HepG2 (cell line): ENCODE results near the gene CTSW. TPM values are rescaled to one million over a fixed set of nuclear protein-coding genes. Genes with fewer than 3 reads are reported as not detected.

Experiments
- ATF7 ChIP-seq, 2 experiments: fragments of 450-650 bp in 1 of 2; sonication (generic) in 1 of 2; formaldehyde crosslinking in 1 of 2; IDR thresholded peaks; 2 replicates each; pipeline versions ENCODE4 v1.4.0 to v1.6.1; 2016 to 2020; ENCODE audit warnings: antibody characterized with exemption in 1 of 2, mild to moderate bottlenecking in 1 of 2, missing genetic modification reagents in 1 of 2
- CENPT ChIP-seq: sonication (generic); formaldehyde crosslinking; IDR thresholded peaks from 2 replicates; pipeline ENCODE4 v1.8.0; 2022; ENCODE audit warnings: low read depth, mild to moderate bottlenecking, moderate library complexity, missing genetic modification reagents
- CTCF ChIP-seq: sonication (generic); formaldehyde crosslinking; IDR thresholded peaks from 2 replicates; pipeline ENCODE4 v1.5.0; 2020; ENCODE audit warnings: mild to moderate bottlenecking, missing genetic modification reagents, moderate library complexity
- EP300 ChIP-seq, 3 experiments: sonication (generic) in 1 of 3; formaldehyde crosslinking in 1 of 3; IDR thresholded peaks; 2 replicates each; pipeline versions ENCODE4 v1.5.1 to v1.6.1; 2011 to 2020; ENCODE audit warnings: low read depth in 2 of 3, low read length in 2 of 3, borderline replicate concordance in 1 of 3, improper control_type of control experiment in 1 of 3, mild to moderate bottlenecking in 1 of 3, missing genetic modification reagents in 1 of 3, moderate library complexity in 1 of 3
- HNF4G ChIP-seq, 2 experiments: sonication (generic) in 1 of 2; formaldehyde crosslinking in 1 of 2; IDR thresholded peaks; 2 replicates each; pipeline versions ENCODE4 v1.4.0 to v1.6.1; 2011 to 2020; ENCODE audit warnings: borderline replicate concordance in 2 of 2, low read depth in 2 of 2, mild to moderate bottlenecking in 2 of 2, low read length in 1 of 2, missing genetic modification reagents in 1 of 2, moderate library complexity in 1 of 2
- KAT7 ChIP-seq: IDR thresholded peaks from 2 replicates; pipeline ENCODE4 v1.6.1; 2018; ENCODE audit warnings: borderline replicate concordance, missing compliant biosample characterization
- LCORL ChIP-seq, 2 experiments: fragments of 450-650 bp in 1 of 2; sonication (generic) in 1 of 2; formaldehyde crosslinking in 1 of 2; IDR thresholded peaks; 2 replicates each; pipeline versions ENCODE4 v1.5.0 to v1.6.1; 2017 to 2020; ENCODE audit warnings: antibody characterized with exemption in 1 of 2, missing genetic modification reagents in 1 of 2
- NONO ChIP-seq, 2 experiments: fragments of 450-650 bp in 1 of 2; sonication (generic) in 1 of 2; formaldehyde crosslinking in 1 of 2; IDR thresholded peaks in 1 of 2; conservative IDR thresholded peaks in 1 of 2; 2 replicates each; pipeline versions ENCODE4 v1.6.1 to v1.8.0; 2017 to 2022; ENCODE audit warnings: mild to moderate bottlenecking in 1 of 2, missing genetic modification reagents in 1 of 2, moderate library complexity in 1 of 2
- PPARG ChIP-seq: conservative IDR thresholded peaks from 2 replicates; pipeline ENCODE4 v1.6.1; 2016; ENCODE audit warnings: missing biosample characterization, missing genetic modification reagents
- RBAK ChIP-seq: sonication (generic); formaldehyde crosslinking; IDR thresholded peaks from 2 replicates; pipeline ENCODE4 v1.5.1; 2020; ENCODE audit warnings: mild to moderate bottlenecking, missing genetic modification reagents
- SNRNP70 ChIP-seq: fragments of 200-400 bp; formaldehyde crosslinking; IDR thresholded peaks from 2 replicates; pipeline ENCODE4 v1.6.1; 2017; ENCODE audit warnings: mild to moderate bottlenecking, low read depth, low read length, moderate library complexity
- TBL1XR1 ChIP-seq: fragments of 150-350 bp; IDR thresholded peaks from 2 replicates; pipeline ENCODE4 v1.6.1; 2014; ENCODE audit warnings: borderline replicate concordance, low read length; ENCODE audit not compliant: partially characterized antibody
- ZBTB37 ChIP-seq: sonication (generic); formaldehyde crosslinking; IDR thresholded peaks from 2 replicates; pipeline ENCODE4 v1.4.0; 2020; ENCODE audit warnings: mild to moderate bottlenecking, missing genetic modification reagents
- ZBTB7B ChIP-seq: sonication (generic); formaldehyde crosslinking; IDR thresholded peaks from 2 replicates; pipeline ENCODE4 v1.4.0; 2020; ENCODE audit warnings: missing genetic modification reagents
- ZFP90 ChIP-seq: sonication (generic); formaldehyde crosslinking; IDR thresholded peaks from 2 replicates; pipeline ENCODE4 v1.8.0; 2022; ENCODE audit warnings: missing genetic modification reagents, mild to moderate bottlenecking, inconsistent platforms, borderline replicate concordance
- ZGPAT ChIP-seq: IDR thresholded peaks from 2 replicates; pipeline ENCODE4 v1.6.1; 2016; ENCODE audit warnings: mild to moderate bottlenecking
- ZNF138 ChIP-seq: sonication (generic); formaldehyde crosslinking; IDR thresholded peaks from 2 replicates; pipeline ENCODE4 v1.5.0; 2020; ENCODE audit warnings: mild to moderate bottlenecking, low read depth, missing genetic modification reagents
- ZNF180 ChIP-seq: sonication (generic); formaldehyde crosslinking; IDR thresholded peaks from 2 replicates; pipeline ENCODE4 v1.4.0; 2020; ENCODE audit warnings: low read depth, missing genetic modification reagents, borderline replicate concordance
- ZNF263 ChIP-seq: sonication (generic); formaldehyde crosslinking; IDR thresholded peaks from 2 replicates; pipeline ENCODE4 v1.4.0; 2020; ENCODE audit warnings: missing genetic modification reagents
- ZNF264 ChIP-seq: sonication (generic); formaldehyde crosslinking; IDR thresholded peaks from 2 replicates; pipeline ENCODE4 v1.4.0; 2020; ENCODE audit warnings: missing genetic modification reagents
- ZNF501 ChIP-seq: sonication (generic); formaldehyde crosslinking; IDR thresholded peaks from 2 replicates; pipeline ENCODE4 v1.5.1; 2020; ENCODE audit warnings: mild to moderate bottlenecking, moderate library complexity, missing genetic modification reagents
- ZNF691 ChIP-seq: sonication (generic); formaldehyde crosslinking; IDR thresholded peaks from 2 replicates; pipeline ENCODE4 v1.4.0; 2020; ENCODE audit warnings: missing genetic modification reagents, low read depth, mild to moderate bottlenecking, borderline replicate concordance
- ZSCAN29 ChIP-seq: sonication (generic); formaldehyde crosslinking; conservative IDR thresholded peaks from 2 replicates; pipeline ENCODE4 v1.4.0; 2020; ENCODE audit warnings: mild to moderate bottlenecking, missing genetic modification reagents
- polyA plus RNA-seq, 8 experiments: library from polyadenylated mRNA; depleted of rRNA in 3 of 8; stranded (reverse) in 7 of 8; unstranded in 1 of 8; fragments of >200 nt; fragmentation: Illumina TruSeq in 4 of 8; extraction: Trizol in 4 of 8; gene quantifications; 2 replicates each; pipeline versions ENCODE4 v1.2.1 to v1.2.3, GENCODE V29; 2011 to 2016; ENCODE audit warnings: low read depth in 4 of 8, missing spikeins in 1 of 8, mixed read lengths in 1 of 8; ENCODE audit not compliant: insufficient read depth in 1 of 8
- total RNA-seq, 5 experiments: library from RNA; depleted of rRNA; stranded (reverse); fragments of >200 nt; fragmentation: Illumina TruSeq; extraction: Trizol; gene quantifications; 2 replicates each; pipeline ENCODE4 v1.2.3, GENCODE V29; 2016; ENCODE audit warnings: low read depth in 1 of 5

CTSW gene
- total and polyA plus RNA-seq, 2 of the 13 experiments (the other 11 are each of a cell fraction or from before 2014, with no cell fraction given) = 0.09 TPM; not detected in 1

- TF ChIP-seq SNRNP70 = no peak
- TF ChIP-seq ZNF180 (CRISPR knock-in tag) = no peak
- TF ChIP-seq CTCF (CRISPR knock-in tag) = no peak
- TF ChIP-seq ZBTB7B = peak; percentile 51; the same call in 1 of the 2 replicates
- no peak for TF ChIP-seq NONO (IDR thresholded peaks at IDR 0.05)
- 0 out of 2 replicates have a peak, but pooled peaks have one; percentile 47 for TF ChIP-seq NONO (CRISPR knock-in tag; conservative IDR thresholded peaks at IDR 0.05)
- 0 out of 2 replicates have a peak, but pooled peaks have one; percentile 28 for TF ChIP-seq ZFP90 (CRISPR knock-in tag)
- 0 out of 2 replicates have a peak, but pooled peaks have one; percentile 32 for TF ChIP-seq ZNF691
- 0 out of 2 replicates have a peak, but pooled peaks have one; percentile 23 for TF ChIP-seq ZNF264 (CRISPR knock-in tag)
- no peak for TF ChIP-seq LCORL (IDR thresholded peaks at IDR 0.05)
- no peak for TF ChIP-seq LCORL (CRISPR knock-in tag; IDR thresholded peaks at IDR 0.05)
- TF ChIP-seq ZNF263 (CRISPR knock-in tag) = no peak
- no peak for TF ChIP-seq ATF7 (IDR thresholded peaks at IDR 0.05)
- no peak for TF ChIP-seq ATF7 (CRISPR knock-in tag; IDR thresholded peaks at IDR 0.05)
- no peak for TF ChIP-seq ZGPAT (CRISPR knock-in tag)
- peak; percentile 62; the same call in 1 of the 2 replicates for TF ChIP-seq PPARG (CRISPR knock-in tag)
- no peak for TF ChIP-seq RBAK (CRISPR knock-in tag)
- peak; percentile 53; the same call in 1 of the 2 replicates for TF ChIP-seq HNF4G (IDR thresholded peaks at IDR 0.05; ENCODE audit: borderline replicate concordance, low read depth, low read length)
- no peak for TF ChIP-seq HNF4G (CRISPR knock-in tag; IDR thresholded peaks at IDR 0.05; ENCODE audit: borderline replicate concordance, low read depth)
- TF ChIP-seq ZNF501 (CRISPR knock-in tag) = 0 out of 2 replicates have a peak, but pooled peaks have one; percentile 30
- no peak for TF ChIP-seq ZSCAN29 (CRISPR knock-in tag)
- peak in 1 of 2 experiments; percentile 12; a peak in 1 of 4 replicates for TF ChIP-seq EP300 (IDR thresholded peaks at IDR 0.05; ENCODE audit: low read depth in 2 of 2, low read length in 2 of 2)
- TF ChIP-seq EP300 (CRISPR knock-in tag; IDR thresholded peaks at IDR 0.05; ENCODE audit: borderline replicate concordance) = no peak
- peak; percentile 99 for TF ChIP-seq TBL1XR1
- TF ChIP-seq ZNF138 (CRISPR knock-in tag) = no peak
- TF ChIP-seq KAT7 (CRISPR knock-in tag) = no peak
- TF ChIP-seq CENPT (CRISPR knock-in tag) = no peak
- no peak for TF ChIP-seq ZBTB37 (CRISPR knock-in tag)
These were observed 25.5 kb upstream of the CTSW start (continued) for GRCh38 chr11:65854161-65854592.
